IMR-90 (cell line): Measurements from ENCODE around the gene DUSP3. TPM values are rescaled to one million over a fixed set of nuclear protein-coding genes. Genes with fewer than 3 reads are reported as not detected.

Source experiments
- ATAC-seq: fragments of 200-7000 bp; cut with Tn5 transposase; 2 replicates; pipeline ENCODE4 v1.9.1; 2020; ENCODE audit warnings: low read depth, mild to moderate bottlenecking, moderate library complexity
- BruUV-seq: library from RNA; stranded (reverse); fragments of 400-500 nt; replicated peaks from 2 replicates; lab custom pipeline; 2021; lab: Mats Ljungman, UMichigan
- CTCF ChIA-PET: fragments of 300-600 bp; formaldehyde crosslinking; extraction: SDS; loops from one replicate; lab custom pipeline; 2021; ENCODE audit warnings: antibody characterized with exemption; lab: Yijun Ruan, JAX
- POLR2A ChIA-PET: fragments of 300-600 bp; sonication (Branson Sonifier 250); formaldehyde crosslinking; loops from one replicate; lab custom pipeline; 2022; ENCODE audit warnings: antibody characterized with exemption; ENCODE audit not compliant: unreplicated experiment; lab: Charles Lee
- DNase-seq: peaks from one replicate; pipeline ENCODE4 v3.0.0; 2013
- H2AFZ ChIP-seq: replicated peaks from 2 replicates; pipeline ENCODE3; 2013; ENCODE audit warnings: low read length, mild to moderate bottlenecking; ENCODE audit not compliant: poor library complexity
- H2AK5ac ChIP-seq: 2 replicates; pipeline ENCODE4 v1.6.1; 2013; ENCODE audit warnings: low read depth, low read length, inconsistent platforms
- H2AK9ac ChIP-seq: replicated peaks from 2 replicates; pipeline ENCODE3; 2013; ENCODE audit warnings: mild to moderate bottlenecking, low read depth, low read length, moderate library complexity; ENCODE audit not compliant: poor library complexity
- H2BK120ac ChIP-seq: 2 replicates; pipeline ENCODE4 v1.6.1; 2013; ENCODE audit warnings: low read depth, low read length, inconsistent platforms
- H2BK15ac ChIP-seq: 3 replicates; pipeline ENCODE4 v1.6.1; 2013; ENCODE audit warnings: low read depth, low read length, inconsistent platforms
- H2BK20ac ChIP-seq: 2 replicates; pipeline ENCODE4 v1.6.1; 2013; ENCODE audit warnings: low read depth, mild to moderate bottlenecking, inconsistent platforms, low read length, moderate library complexity
- H2BK5ac ChIP-seq: 2 replicates; pipeline ENCODE4 v1.6.1; 2013; ENCODE audit warnings: mild to moderate bottlenecking, low read depth, low read length, inconsistent platforms; ENCODE audit not compliant: poor library complexity, severe bottlenecking
- H3K14ac ChIP-seq: replicated peaks from 2 replicates; pipeline ENCODE4 v1.6.1; 2013; ENCODE audit warnings: low read depth, low read length, inconsistent platforms
- H3K18ac ChIP-seq: 2 replicates; pipeline ENCODE4 v1.6.1; 2013; ENCODE audit warnings: low read depth, low read length, control low read depth
- H3K23ac ChIP-seq: 2 replicates; pipeline ENCODE4 v1.6.1; 2013; ENCODE audit warnings: low read depth, low read length, inconsistent platforms
- H3K27ac ChIP-seq: 2 replicates; pipeline ENCODE4 v1.5.1; 2013; ENCODE audit warnings: mild to moderate bottlenecking, control low read depth, low read length; ENCODE audit not compliant: insufficient read depth
- H3K27me3 ChIP-seq: 2 replicates; pipeline ENCODE4 v1.6.1; 2013; ENCODE audit warnings: low read length; ENCODE audit not compliant: control insufficient read depth, insufficient read depth
- H3K36me3 ChIP-seq: 2 replicates; pipeline ENCODE4 v1.6.1; 2013; ENCODE audit warnings: low read length, mixed read lengths; ENCODE audit not compliant: control insufficient read depth, insufficient read depth
- H3K4ac ChIP-seq: 2 replicates; pipeline ENCODE4 v1.6.1; 2013; ENCODE audit warnings: low read depth, low read length, inconsistent platforms
- H3K4me1 ChIP-seq: 2 replicates; pipeline ENCODE4 v1.6.1; 2013; ENCODE audit warnings: low read length, mixed read lengths; ENCODE audit not compliant: control insufficient read depth, insufficient read depth
- H3K4me2 ChIP-seq: 2 replicates; pipeline ENCODE4 v1.6.1; 2013; ENCODE audit warnings: low read depth, mild to moderate bottlenecking, control low read depth, low read length, moderate library complexity
- H3K4me3 ChIP-seq: 2 replicates; pipeline ENCODE4 v1.5.1; 2013; ENCODE audit warnings: low read depth, mild to moderate bottlenecking, control low read depth, low read length, moderate library complexity; ENCODE audit not compliant: insufficient read depth
- H3K56ac ChIP-seq: 2 replicates; pipeline ENCODE4 v1.6.1; 2013; ENCODE audit warnings: low read length, inconsistent platforms; ENCODE audit not compliant: insufficient read depth; ENCODE audit errors: extremely low read depth
- H3K79me1 ChIP-seq, 2 experiments: 2 replicates each; pipeline ENCODE4 v1.6.1; 2013; ENCODE audit warnings: low read length in 2 of 2, inconsistent platforms in 1 of 2, low read depth in 1 of 2
- H3K9ac ChIP-seq: 2 replicates; pipeline ENCODE4 v1.6.1; 2013; ENCODE audit warnings: low read depth, low read length, control low read depth
- H3K9me1 ChIP-seq: 2 replicates; pipeline ENCODE4 v1.6.1; 2013; ENCODE audit warnings: low read length, inconsistent platforms; ENCODE audit not compliant: insufficient read depth
- H3K9me3 ChIP-seq: 2 replicates; pipeline ENCODE4 v1.6.1; 2013; ENCODE audit warnings: low read length; ENCODE audit not compliant: control insufficient read depth, insufficient read depth
- H4K20me1 ChIP-seq: 2 replicates; pipeline ENCODE4 v1.6.1; 2013; ENCODE audit warnings: low read length, inconsistent platforms; ENCODE audit not compliant: insufficient read depth
- H4K5ac ChIP-seq: 2 replicates; pipeline ENCODE4 v1.6.1; 2013; ENCODE audit warnings: mild to moderate bottlenecking, low read depth, low read length, control low read depth
- H4K8ac ChIP-seq, 2 experiments: 2 replicates each; pipeline ENCODE4 v1.6.1; 2013; ENCODE audit warnings: low read depth in 2 of 2, low read length in 2 of 2, control low read depth in 1 of 2, inconsistent platforms in 1 of 2
- H4K91ac ChIP-seq: 2 replicates; pipeline ENCODE4 v1.6.1; 2013; ENCODE audit warnings: low read depth, low read length, inconsistent platforms; ENCODE audit not compliant: insufficient read depth
- BHLHE40 ChIP-seq: fragments of 150-350 bp; IDR thresholded peaks from 2 replicates; pipeline ENCODE4 v1.6.1; 2016; ENCODE audit warnings: mild to moderate bottlenecking, low read depth, low read length
- CEBPB ChIP-seq: IDR thresholded peaks from 2 replicates; pipeline ENCODE4 v1.6.1; 2012; ENCODE audit warnings: low read depth, low read length, improper control_type of control experiment
- CHD1 ChIP-seq: IDR thresholded peaks from 2 replicates; pipeline ENCODE4 v1.6.1; 2012; ENCODE audit warnings: low read depth, low read length, improper control_type of control experiment
- FOS ChIP-seq: fragments of 150-350 bp; IDR thresholded peaks from 2 replicates; pipeline ENCODE4 v1.6.1; 2016; ENCODE audit warnings: low read depth, low read length
- MAFK ChIP-seq: IDR thresholded peaks from 2 replicates; pipeline ENCODE4 v1.6.1; 2012; ENCODE audit warnings: low read depth, low read length, improper control_type of control experiment
- MAZ ChIP-seq: IDR thresholded peaks from 2 replicates; pipeline ENCODE4 v1.6.1; 2012; ENCODE audit warnings: low read depth, mild to moderate bottlenecking, low read length, improper control_type of control experiment, moderate library complexity, borderline replicate concordance
- MXI1 ChIP-seq: IDR thresholded peaks from 2 replicates; pipeline ENCODE4 v1.6.1; 2012; ENCODE audit warnings: low read depth, mild to moderate bottlenecking, low read length, moderate library complexity, borderline replicate concordance
- NFE2L2 ChIP-seq: fragments of 150-350 bp; IDR thresholded peaks from 2 replicates; pipeline ENCODE4 v1.6.1; 2016; ENCODE audit warnings: low read depth, mild to moderate bottlenecking, low read length
- POLR2A ChIP-seq: IDR thresholded peaks from 2 replicates; pipeline ENCODE4 v1.6.1; 2012; ENCODE audit warnings: mild to moderate bottlenecking, low read depth, low read length
- RAD21 ChIP-seq: IDR thresholded peaks from 2 replicates; pipeline ENCODE4 v1.6.1; 2012; ENCODE audit warnings: low read length, improper control_type of control experiment
- RCOR1 ChIP-seq: IDR thresholded peaks from 2 replicates; pipeline ENCODE4 v1.6.1; 2012; ENCODE audit warnings: mild to moderate bottlenecking, low read length, improper control_type of control experiment; ENCODE audit not compliant: insufficient replicate concordance
- RFX5 ChIP-seq: IDR thresholded peaks from 2 replicates; pipeline ENCODE4 v1.8.0; 2012; ENCODE audit warnings: low read depth, mild to moderate bottlenecking, low read length, moderate library complexity
- SMC3 ChIP-seq: fragments of 150-350 bp; IDR thresholded peaks from 2 replicates; pipeline ENCODE4 v1.6.1; 2016; ENCODE audit warnings: low read depth, mild to moderate bottlenecking, antibody characterized with exemption, low read length, moderate library complexity
- WGBS, 2 experiments: methylation state at CpG; one replicate each; pipeline versions ENCODE4 v1.1.5 to v1.1.7; 2013; ENCODE audit warnings: missing lambda C conversion rate in 2 of 2; ENCODE audit not compliant: insufficient read length in 1 of 2; ENCODE audit errors: extremely low coverage in 2 of 2; 5-methylcytosine and 5-hydroxymethylcytosine counted together
- dilution Hi-C: fragments of 300-500 bp; cut with HindIII; formaldehyde crosslinking; loops from one replicate; pipeline ENCODE4 v1.14.3; 2018; ENCODE audit warnings: low sequenced_read_pairs; ENCODE audit not compliant: unreplicated experiment
- in situ Hi-C: fragments of 300-500 bp; cut with MboI; formaldehyde crosslinking; loops from 3 replicates; pipeline ENCODE4 v1.14.3; 2019; ENCODE audit warnings: low sequenced_read_pairs, inconsistent platforms, mixed read lengths
- intact Hi-C: fragments of 100-400 bp; cut with micrococcal nuclease; formaldehyde crosslinking; loops from 2 replicates; pipeline ENCODE4 v1.10.0; 2022
- polyA plus RNA-seq, 3 experiments: library from polyadenylated mRNA; depleted of rRNA; stranded (reverse); fragments of >200 nt; gene quantifications; 2 replicates each; pipeline ENCODE4 v1.2.3, GENCODE V29; 2012; ENCODE audit warnings: low replicate concordance in 1 of 3
- total RNA-seq: library from RNA; depleted of rRNA; stranded (reverse); fragments of >200 nt; gene quantifications from 2 replicates; pipeline ENCODE4 v1.2.3, GENCODE V29; 2012
- TF ChIP-seq, protein P1 (sequence below): conservative IDR thresholded peaks from 2 replicates; pipeline ENCODE4 v1.5.1; 2012; ENCODE audit warnings: mild to moderate bottlenecking, low read depth, low read length, improper control_type of control experiment
- TF ChIP-seq, protein P2 (sequence below): fragments of 150-350 bp; IDR thresholded peaks from 2 replicates; pipeline ENCODE4 v1.6.1; 2017; ENCODE audit warnings: mild to moderate bottlenecking, antibody characterized with exemption, low read length, low read depth
- TF ChIP-seq, protein P3 (sequence below): fragments of 150-350 bp; IDR thresholded peaks from 2 replicates; pipeline ENCODE4 v1.6.1; 2016; ENCODE audit warnings: low read depth, mild to moderate bottlenecking, low read length, moderate library complexity, borderline replicate concordance

Gene DUSP3
- total and polyA plus RNA-seq, 2 of the 4 experiments (the other 2 are of a cell fraction), result 33.3 to 40.9 TPM

DNA sequence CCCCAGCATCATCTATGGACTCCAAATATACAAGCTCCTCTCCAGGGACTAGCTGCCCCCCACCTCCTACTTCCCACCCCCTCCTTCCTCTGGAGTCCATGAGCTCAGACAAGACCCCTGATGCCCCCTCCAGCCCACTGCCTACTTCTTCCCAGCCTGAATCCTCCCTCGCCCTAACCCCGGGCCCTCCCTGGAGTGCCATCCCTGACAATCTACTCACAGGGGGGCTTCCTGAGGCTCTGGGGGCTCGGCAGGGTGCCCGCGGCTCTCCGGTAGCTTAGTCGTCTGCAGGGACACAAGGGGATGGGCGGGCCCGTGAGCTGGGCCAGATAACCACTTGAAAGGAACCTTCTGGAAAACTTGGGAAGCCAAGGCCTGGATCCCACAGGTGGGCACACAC, 39.0 kb upstream of the DUSP3 start:
- POLR2A ChIA-PET, result no interaction called here
- H3K79me1 ChIP-seq, result peaks cover 3 to 8% of the 10 kb centered on the region in 2 experiments; a peak in 1 of 4 replicates

More for the DNA sequence above, 39.0 kb upstream of the DUSP3 start:
- Histone ChIP-seq H2BK20ac (no peak overlapping the region), H4K5ac (no peak overlapping the region), H3K4me3 (no peak overlapping the region), H4K20me1 (no peaks in the 10 kb centered on the region), H3K18ac (no peak overlapping the region), H3K36me3 (peaks cover 21% of the 10 kb centered on the region), H3K9me1 (peaks cover 11% of the 10 kb centered on the region; the same call in 1 of the 2 replicates), H3K9me3 (no peaks in the 10 kb centered on the region), H3K56ac (no peak overlapping the region), H2AFZ (peak overlapping the region; percentile 6), H3K23ac (no peak overlapping the region), H4K8ac (no peak overlapping the region), H4K91ac (no peak overlapping the region), H2AK5ac (no peak overlapping the region), H2AK9ac (no peak overlapping the region), H3K4ac (no peak overlapping the region), H3K4me2 (no peak overlapping the region), H2BK15ac (no peak overlapping the region), H3K27me3 (no peaks in the 10 kb centered on the region), H3K4me1 (peaks cover 6% of the 10 kb centered on the region), H2BK120ac (no peak overlapping the region), H2BK5ac (no peak overlapping the region), H3K14ac (no peak overlapping the region), H3K27ac (no peak overlapping the region), H3K9ac (no peak overlapping the region)
- dilution Hi-C loops, result no loop called here
- ATAC-seq (no peak), DNase-seq (no peak)
- intact Hi-C loops, result no loop called here
- WGBS, 2 experiments, result 95% methylated on average over 3 of the region's 9 CpGs; no CpG with 5 or more reads in 1 of the 2 experiments
- in situ Hi-C loops, result no loop called here
- CTCF ChIA-PET, result no interaction called here
- BruUV-seq, result no TSS peak
- TF ChIP-seq FOS (no peak), RFX5 (no peak), POLR2A (no peak), BHLHE40 (no peak), RAD21 (no peak), CHD1 (no peak), SMC3 (no peak), RCOR1 (no peak), MXI1 (no peak), MAFK (no peak), NFE2L2 (no peak), MAZ (no peak), CEBPB (no peak)
- TF ChIP-seq, protein P1, sequence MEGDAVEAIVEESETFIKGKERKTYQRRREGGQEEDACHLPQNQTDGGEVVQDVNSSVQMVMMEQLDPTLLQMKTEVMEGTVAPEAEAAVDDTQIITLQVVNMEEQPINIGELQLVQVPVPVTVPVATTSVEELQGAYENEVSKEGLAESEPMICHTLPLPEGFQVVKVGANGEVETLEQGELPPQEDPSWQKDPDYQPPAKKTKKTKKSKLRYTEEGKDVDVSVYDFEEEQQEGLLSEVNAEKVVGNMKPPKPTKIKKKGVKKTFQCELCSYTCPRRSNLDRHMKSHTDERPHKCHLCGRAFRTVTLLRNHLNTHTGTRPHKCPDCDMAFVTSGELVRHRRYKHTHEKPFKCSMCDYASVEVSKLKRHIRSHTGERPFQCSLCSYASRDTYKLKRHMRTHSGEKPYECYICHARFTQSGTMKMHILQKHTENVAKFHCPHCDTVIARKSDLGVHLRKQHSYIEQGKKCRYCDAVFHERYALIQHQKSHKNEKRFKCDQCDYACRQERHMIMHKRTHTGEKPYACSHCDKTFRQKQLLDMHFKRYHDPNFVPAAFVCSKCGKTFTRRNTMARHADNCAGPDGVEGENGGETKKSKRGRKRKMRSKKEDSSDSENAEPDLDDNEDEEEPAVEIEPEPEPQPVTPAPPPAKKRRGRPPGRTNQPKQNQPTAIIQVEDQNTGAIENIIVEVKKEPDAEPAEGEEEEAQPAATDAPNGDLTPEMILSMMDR, result no peak
- TF ChIP-seq, protein P2, sequence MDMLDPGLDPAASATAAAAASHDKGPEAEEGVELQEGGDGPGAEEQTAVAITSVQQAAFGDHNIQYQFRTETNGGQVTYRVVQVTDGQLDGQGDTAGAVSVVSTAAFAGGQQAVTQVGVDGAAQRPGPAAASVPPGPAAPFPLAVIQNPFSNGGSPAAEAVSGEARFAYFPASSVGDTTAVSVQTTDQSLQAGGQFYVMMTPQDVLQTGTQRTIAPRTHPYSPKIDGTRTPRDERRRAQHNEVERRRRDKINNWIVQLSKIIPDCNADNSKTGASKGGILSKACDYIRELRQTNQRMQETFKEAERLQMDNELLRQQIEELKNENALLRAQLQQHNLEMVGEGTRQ, result no peak
- TF ChIP-seq, protein P3, sequence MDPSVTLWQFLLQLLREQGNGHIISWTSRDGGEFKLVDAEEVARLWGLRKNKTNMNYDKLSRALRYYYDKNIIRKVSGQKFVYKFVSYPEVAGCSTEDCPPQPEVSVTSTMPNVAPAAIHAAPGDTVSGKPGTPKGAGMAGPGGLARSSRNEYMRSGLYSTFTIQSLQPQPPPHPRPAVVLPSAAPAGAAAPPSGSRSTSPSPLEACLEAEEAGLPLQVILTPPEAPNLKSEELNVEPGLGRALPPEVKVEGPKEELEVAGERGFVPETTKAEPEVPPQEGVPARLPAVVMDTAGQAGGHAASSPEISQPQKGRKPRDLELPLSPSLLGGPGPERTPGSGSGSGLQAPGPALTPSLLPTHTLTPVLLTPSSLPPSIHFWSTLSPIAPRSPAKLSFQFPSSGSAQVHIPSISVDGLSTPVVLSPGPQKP, result no peak
